DND-41 (cell line): ENCODE data around the gene SDHAF2.

ENCODE experiments used
- CTCF ChIP-seq: IDR thresholded peaks from 2 replicates; pipeline ENCODE4 v1.5.1; 2012; ENCODE audit warnings: borderline replicate concordance, low read length, moderate library complexity, mild to moderate bottlenecking; ENCODE audit not compliant: poor library complexity, severe bottlenecking; ENCODE audit errors: extremely low read depth
- EZH2 ChIP-seq: IDR thresholded peaks from 3 replicates; pipeline ENCODE4 v1.6.1; 2012; ENCODE audit warnings: borderline replicate concordance, low read depth, mild to moderate bottlenecking, moderate library complexity, low read length, inconsistent platforms; ENCODE audit not compliant: severe bottlenecking

- TF ChIP-seq CTCF (peak; percentile 56), EZH2 (no peak)
These were observed 52.6 kb downstream of the SDHAF2 start for GRCh38 chr11:61482513-61482912.
